Hindlimb muscle (tissue), 1 donor: Measurements from ENCODE around the gene PSMB5. TPM values are rescaled to one million over a fixed set of nuclear protein-coding genes. Genes with fewer than 3 reads are reported as not detected.
"Not testable (repeated sequence)": the region's sequence is repeated elsewhere in the genome, so short reads cannot be mapped to it uniquely, and the experiment has no call there.

Source experiments
- DNase-seq: peaks from one replicate; pipeline ENCODE4 v3.0.0-alpha.2; 2013
- polyA plus RNA-seq: library from polyadenylated mRNA; unstranded; fragments of 120-200 nt; gene quantifications from one replicate; pipeline ENCODE4 v1.2.1, GENCODE V29; 2013; ENCODE audit not compliant: insufficient read length

Gene PSMB5
- polyA plus RNA-seq, 1 donor, result 228 TPM

DNA sequence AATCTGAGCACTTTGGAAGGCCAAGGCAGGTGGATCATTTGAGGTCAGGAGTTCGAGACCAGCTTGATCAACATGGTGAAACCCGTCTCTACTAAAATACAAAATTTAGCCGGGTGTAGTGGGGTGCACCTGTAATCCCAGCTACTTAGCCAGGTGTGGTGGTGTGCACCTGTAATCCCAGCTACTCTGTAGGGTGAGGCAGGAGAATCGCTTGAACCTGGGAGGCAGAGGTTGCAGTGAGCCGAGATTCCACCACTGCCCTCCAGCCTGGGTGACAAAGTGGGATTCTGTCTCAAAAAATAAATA is 21.0 kb downstream of the PSMB5 start:
- not testable (repeated sequence) for DNase-seq

DNA sequence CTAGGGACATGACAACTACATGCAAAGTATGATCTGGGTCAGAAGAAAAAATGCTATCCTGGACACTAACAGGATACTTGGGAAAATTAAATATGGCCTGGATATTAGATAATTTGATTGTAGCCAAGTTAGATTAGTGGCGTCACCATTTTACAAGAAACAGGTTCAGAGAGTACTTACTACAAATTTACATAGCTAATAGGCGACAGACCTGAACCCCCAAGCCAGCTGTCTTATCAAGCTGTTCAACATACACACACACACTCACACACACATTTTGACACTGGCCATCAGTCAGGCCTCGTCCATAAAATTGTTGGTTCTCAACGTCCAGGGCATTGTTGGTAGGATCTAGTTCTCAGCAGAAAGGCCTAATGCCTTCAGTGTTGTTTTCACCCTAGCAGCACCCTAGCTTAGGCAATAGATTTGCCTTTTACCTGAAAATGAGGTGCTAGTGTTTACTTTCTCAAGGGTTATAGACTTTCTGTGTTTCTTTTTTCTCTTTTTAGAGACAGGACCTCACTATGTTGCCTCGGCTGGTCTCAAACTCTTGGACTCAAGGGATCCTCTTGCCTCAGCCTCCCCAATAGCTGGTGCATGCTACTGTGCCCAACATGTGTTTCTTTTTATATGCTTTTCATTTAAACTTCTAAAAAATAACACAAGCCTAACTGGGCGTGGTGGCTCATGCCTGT is 21.5 kb downstream of the PSMB5 start:
- DNase-seq, result no peak

DNA sequence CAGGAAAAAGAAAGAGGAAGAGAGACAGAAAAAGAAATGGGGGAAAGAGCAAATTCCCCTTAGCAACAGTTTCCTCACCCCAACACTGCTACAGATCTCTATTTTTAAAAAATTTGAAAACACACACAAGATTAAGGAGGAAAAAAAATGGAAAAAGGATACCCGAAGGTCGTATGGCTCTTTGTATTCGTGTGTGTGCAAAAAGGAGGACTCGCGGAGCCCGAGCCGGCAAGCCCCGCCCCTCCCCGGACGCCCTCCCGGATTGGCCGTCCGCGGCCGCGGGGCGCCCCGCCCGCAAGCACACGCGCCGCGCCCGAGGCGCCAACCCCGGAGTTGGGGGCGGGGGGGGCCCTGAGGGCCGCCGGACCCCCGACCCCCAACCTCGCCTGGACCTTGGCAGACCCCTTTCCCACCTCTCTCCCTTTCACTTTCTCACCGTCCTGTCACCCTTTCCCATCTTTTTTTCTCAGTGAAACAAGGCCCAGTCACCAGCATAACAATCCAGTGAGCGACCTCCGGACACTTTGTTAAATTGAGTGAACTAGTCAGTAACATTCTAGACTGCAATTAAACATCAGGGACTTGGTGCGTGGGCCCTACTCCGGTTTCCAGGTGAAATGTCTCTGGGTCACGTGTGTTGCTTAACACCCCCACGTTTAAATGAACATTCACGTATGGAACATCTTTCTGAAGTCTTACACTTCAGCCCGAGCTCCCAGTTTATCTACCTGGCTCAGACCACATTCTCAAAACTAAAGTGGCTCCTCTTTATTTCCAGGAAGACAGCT is 24.6 kb downstream of the PSMB5 start, which contains the start of gene C14orf93:
Gene C14orf93 (minus strand): TSS at position 205 of the 788 bp plus-strand sequence. CDS start 11,120 bp downstream, outside the sequence.
- DNase-seq, result peak; percentile 87

DNA sequence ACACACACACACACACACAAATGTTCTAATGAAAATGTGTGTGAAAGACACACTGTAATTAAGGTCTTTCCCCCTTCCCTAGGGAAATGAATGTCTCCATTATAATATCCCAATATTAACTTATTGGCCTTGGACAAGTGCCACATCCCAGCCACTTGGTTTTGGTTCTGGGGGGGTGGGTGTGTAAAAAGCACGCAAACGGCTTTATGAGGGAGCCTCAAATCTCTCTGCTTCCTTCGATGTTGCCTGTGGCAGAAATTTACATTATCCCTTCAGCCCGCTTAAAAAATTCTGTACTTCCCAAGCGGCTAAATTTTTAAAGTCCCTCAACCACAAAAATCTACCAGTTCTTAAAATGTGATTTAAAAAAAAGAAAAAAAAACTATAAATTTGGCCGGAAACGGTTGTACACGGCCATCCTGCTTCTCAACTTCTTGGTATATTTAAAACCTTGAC is 25.2 kb downstream of the PSMB5 start:
- DNase-seq, result no peak

DNA sequence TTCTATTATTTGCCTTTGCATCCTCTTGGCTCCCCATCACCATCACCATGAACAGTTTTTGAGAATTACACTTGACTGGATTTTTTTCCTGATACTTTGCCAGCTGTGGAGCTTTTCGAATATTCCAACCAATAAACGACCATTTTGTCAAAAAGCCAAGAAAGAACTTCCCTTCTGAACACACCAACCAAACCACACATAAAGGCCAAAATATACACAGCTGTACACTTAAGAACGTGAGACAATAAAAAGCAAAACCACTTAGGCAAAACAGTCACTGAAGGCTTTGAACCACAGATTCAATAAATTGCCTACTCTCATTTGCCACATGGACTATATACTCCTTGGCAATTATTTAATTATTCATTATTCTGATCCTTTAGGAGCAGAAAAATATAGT is 25.9 kb downstream of the PSMB5 start:
- DNase-seq, result no peak

DNA sequence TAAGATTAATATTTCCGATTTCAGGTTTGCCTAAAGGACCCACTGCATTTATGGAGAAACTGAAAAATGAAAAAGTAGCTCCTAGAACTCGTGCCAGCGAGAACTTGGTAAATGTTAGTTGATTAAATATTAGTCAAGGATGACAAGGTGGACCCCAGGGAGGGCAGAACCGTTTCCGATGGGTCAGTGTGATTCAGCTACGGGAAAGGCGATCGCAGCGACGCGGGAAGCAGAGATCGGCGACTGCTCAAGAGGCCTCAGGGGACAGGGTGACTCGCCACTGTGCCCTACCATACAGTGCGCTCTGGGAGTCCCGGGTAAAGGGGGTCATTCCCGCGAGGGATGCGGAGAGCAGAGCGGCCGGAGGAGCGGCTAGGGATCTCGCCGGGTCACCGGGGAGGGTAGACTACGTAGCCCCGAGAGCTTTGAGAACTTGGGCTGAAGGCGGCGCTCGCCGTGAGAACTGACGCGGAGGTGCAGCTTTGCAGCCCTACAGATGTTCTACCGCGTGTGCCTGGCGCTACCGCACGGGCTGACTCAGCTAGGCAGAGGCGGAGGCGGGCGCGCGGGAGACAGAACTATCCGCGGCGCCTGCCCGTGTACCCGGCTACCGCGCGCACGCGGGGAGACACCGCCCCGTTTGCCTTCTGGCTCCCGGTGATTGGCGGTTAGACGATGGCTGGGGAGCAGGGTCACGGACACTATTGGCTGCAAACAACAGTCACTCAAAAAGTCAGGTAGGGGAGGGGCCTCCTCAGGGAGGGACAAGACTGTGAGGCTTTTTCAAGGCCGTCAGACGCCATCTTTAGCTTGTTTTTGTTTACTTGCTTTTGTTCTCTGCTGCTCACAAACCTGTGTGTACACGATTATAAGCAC is 27.9 kb downstream of the PSMB5 start:
- peak; percentile 97 for DNase-seq

DNA sequence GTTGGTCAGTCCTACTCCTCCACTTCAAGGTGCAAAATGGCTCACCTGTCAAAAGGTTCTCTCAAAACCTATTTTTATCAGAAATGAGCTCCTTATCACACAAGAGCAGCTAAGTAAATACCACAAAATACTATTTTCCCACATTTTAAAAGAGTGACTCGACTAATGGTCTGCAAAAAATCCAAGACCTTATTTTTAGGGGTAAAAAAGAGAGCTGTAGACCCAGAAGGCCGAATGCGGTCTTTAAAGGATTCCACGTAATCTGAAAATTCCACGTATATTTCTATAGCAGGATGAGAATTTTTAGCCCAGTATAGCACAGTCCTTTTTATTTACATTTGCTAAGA is 28.5 kb downstream of the PSMB5 start:
- no peak for DNase-seq

DNA sequence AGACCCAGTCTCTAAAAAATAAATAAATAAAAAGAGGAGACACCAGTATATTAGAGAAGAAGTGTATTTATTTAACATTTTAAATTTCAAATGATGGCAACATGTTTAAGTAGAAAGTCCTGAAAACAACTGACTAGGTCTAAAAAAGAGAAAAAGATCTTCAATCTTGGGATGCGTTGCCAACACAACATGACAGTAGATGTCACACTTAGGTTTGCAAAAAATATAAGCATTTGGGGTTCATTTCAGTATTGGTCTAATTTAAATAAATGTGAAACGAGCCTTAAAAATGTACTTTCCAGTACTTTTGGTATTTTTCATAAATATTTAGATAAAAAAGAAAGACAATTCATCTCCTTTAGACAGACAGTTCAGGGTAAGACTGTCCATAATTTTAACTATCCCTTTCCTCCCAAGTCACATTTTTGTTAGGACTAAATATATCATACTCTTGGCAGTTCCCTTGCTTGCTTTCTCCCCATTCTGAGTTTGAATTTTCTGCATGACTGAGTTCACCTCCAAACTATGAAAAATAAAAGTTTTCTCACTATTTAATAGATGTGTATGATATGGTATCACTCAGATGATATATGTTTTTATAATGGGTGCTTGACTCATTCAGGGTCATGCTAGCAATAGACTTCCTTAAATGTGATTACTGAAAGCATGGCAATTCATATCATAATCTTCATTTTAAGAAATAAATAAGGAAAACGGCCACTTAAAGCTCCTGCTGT is 29.1 kb downstream of the PSMB5 start:
- DNase-seq, result no peak

DNA sequence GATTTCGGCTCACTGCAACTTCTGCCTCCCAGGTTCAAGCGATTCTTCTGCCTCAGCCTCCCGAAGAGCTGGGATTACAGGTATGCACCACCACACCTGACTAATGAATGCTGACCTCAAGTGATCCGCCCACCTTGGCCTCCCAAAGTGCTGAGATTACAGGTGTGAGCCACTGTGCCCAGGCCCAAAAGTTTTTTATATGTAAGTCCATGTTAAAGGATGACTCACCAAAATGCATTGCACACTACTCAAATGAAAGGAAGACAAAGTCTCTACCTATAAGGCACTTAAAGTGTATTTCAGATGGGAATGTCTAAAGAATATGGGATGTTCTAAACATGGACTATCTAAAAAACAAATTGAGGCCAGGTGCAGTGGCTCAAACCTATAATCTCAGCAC is 30.4 kb downstream of the PSMB5 start:
- not testable (repeated sequence) for DNase-seq

DNA sequence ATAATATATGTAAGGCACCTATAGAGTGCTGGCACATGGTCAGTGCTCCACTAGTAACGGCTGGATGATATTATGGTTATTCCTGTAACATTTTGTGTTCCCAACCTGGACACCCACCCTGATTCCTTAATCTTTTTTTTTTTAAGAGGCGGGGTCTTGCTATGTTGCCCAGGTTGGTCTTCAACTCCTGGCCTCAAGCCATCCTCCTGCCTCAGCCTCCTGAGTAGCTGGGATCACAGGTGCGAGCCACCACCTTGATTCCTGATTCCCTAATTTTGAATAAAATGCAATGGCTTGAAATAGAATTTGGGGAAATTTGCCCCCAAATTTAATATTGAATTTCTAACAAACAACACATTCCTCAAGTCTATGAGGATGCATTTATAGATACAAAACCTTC is 32.1 kb downstream of the PSMB5 start:
- no peak for DNase-seq

DNA sequence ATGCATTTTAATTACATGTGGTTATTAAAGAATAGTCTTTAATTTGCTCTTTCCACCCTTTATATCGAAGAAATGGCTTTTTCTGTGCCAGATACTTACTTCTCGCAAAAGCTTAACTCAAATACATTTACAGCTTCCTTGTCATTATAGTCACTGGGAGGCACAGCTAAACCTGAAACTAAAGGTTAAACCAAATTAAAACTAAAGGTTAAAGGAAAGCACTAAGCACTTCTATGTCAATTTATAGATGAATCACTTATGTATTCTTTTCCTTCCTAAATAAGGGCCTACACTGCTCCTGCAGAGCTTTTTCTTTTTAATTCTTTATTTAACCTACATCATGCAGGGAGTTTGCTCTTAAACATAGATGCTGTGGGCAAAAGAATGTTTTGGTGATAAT is 33.8 kb downstream of the PSMB5 start:
- no peak for DNase-seq

DNA sequence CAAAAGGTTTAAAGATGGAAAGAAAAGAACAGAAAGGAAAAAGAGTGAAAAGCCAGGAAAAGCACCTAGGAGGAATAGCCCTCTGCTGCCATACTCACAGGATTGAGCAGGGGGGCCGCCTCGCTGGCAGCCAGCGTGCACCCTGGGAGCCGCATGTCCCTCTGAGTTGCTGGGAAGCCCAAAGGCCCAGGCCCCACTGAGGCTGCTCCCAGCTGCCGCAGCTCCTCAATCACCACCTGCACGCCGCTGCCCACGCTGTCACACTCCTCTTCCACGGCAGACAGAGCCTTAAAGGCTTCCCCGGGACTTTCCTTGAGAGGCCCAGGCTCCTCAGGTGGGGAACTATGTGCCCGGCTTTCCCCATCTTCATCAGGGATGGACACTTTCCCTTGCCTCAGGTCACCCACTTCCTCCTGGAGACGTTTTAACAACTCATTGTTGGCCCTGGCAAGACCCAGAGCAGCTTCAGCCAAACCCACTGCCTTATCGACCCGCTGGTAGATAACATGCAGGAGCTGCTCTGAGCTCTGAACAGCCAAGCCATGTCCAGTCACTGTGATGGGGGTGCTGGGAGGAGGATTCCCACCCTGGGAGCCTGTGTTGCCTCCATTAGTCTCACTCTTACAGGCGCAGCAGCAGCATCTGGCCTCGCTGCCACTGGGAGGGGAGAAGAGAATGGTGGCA is 36.2 kb downstream of the PSMB5 start:
- DNase-seq, result no peak

DNA sequence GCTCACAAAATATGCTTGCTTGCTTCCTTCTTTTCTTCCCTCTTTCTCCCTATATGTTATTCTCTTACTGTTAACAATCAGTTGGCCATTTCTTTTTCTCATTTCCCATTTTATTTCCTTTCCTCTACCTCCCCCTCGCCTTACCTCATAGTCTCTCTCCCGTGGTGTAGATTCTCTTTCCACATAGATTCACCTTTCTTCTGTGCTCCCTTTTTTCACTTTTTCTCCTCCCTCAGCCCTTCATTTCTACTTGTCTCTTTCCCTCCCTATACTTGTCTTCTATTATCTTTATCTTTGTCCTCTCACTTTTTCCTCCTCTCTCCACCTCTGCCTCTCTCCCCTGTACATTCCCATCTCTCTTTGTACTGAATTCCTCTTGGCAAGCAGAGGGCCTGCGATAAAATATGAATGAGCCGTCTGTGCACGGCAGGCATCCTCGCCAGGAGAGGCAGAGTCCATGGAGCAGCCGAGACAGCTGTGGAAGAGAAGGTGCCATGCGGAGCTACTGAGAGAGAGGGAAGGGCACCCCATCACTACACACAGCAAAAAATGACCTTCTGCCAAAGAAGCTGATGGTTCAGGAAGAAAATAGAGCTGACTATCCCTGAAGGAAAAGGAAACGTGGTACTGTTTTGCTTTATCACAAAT is 36.9 kb downstream of the PSMB5 start:
- no peak for DNase-seq

DNA sequence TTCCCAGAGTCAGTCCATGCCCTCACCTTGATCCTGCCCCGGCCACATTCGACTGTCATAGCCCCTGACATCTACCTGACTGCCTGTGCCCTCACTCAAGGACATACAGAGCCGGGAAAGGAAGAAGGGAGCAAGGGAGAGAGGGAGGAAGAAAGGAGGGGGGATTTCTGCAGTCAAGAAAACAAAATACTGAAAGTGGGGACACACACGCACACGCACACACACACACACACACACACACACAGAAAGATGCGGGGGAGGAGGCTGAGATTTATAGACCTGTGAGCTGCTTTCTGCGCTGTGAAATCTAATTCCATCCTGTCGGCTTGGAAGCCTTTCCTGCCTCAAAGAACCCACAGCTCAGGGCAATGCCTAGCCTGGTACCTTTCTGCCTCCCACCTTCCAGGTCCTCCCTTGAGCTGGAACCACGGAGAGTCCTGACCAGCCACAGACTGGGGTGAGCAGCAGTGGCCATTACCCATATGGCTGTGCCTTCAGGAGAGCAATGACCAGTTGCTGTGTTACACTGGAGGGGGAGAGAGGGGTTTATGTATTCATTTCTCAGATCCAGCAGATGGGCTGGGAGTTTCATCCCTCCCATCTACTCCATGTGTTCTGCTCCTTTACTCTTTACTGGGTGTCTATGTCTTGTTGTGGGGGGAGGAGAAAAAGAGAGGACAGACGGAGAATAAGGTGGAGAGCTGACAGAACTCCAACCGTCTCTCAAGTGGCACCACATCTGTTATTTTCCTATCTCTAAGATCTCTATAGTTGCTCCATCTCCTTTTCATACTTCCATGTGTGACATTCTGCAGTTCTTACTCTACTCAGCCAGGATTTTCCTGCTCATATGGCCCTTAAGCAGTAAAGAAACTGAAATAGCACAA is 37.7 kb downstream of the PSMB5 start:
- DNase-seq, result no peak

DNA sequence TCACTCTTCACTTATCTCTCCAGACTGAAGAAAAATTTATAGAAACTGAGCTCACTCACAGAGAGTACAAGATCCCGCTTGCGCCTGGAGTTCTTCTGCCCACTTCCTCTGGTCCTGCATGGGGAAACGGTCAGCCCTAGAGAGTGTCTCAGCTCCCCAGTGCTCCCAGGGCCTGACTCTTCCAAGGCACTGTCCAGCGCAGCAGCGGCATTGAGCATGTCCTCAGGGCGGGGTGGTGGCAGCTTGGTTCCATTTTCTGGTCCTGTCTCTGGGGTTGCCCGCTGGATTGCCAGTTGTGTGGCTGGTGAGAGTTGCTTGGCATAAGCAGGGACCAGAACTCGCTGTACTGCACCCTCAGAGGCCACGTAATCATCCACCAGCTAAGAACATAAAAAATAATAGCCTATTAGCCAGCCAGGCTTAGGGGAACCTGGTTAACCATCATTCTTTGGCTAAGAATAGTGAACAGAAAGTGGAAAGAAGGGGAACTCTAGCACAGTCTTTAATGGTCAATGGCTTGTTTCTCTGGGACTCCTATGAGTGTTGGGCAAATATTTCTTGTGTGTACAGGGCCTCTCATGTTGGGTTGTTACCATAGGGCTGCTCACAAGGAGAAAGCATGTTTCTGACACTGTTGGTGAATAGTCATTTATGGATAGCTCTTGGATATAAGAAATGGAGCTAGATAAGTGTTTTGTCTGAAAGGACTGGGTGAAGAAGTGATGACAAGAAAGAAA is 38.6 kb downstream of the PSMB5 start:
- DNase-seq, result no peak

DNA sequence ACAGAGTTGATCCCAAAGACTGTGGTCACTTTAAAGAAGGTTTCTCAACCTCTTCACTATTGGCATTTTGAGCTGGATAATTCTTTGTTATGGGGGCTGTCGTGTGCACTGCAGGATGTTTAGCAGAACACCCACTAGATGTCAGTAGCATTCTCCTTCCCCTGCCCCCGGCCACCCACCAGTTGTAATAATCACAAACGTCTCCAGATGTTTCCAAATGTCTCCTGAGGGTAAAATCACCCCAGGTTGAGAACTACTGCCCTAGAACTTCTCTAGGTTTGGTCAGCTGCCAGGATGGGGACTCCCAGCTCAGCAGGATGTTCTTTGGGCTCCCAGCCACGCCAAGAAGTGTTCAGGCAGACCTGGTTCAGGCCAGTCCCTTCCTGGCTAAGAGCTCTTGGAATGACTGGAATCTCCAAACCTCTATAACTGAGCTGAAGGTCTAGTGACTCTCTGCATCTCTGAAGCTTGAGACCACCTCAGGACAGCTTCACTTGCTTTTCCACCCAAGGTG is 39.9 kb downstream of the PSMB5 start:
- DNase-seq, result no peak

DNA sequence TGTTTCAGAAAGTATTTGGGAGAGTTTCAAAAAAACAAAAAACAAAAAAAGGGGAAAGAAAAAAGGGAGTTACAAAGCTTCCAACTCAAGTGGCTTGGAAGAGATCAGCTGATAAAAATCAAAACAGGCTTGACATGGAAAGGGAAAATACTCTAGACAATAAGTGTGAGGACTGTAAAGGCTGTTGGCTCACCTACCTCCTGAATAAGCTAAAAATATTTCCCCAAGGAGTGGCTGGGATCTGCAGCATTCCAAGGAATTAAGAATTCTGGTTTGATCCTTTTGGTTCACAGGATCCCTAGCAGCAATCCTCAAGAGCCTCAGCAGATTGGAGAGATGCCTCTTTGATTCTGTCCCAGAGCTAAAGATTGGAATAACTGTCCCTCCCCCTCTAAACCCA is 41.2 kb downstream of the PSMB5 start:
- no peak for DNase-seq

DNA sequence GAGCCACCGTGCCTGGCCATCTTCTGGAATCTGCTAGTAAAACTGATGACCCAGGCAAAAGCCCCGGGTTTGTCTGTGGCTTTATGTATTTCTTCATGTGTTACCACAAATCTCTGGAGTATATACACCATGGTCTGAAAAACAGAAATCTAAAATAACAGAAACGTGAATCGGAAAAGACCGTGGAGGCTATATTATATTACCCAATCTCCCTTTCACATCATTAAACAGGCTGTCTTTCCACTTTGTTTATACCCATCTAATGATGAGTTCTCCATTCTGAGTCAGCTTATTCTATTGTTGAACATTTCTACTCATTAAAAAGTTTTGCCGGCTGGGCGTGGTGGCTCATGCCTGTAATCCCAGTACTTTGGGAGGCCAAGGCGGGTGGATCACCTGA is 42.8 kb downstream of the PSMB5 start:
- no peak for DNase-seq

DNA sequence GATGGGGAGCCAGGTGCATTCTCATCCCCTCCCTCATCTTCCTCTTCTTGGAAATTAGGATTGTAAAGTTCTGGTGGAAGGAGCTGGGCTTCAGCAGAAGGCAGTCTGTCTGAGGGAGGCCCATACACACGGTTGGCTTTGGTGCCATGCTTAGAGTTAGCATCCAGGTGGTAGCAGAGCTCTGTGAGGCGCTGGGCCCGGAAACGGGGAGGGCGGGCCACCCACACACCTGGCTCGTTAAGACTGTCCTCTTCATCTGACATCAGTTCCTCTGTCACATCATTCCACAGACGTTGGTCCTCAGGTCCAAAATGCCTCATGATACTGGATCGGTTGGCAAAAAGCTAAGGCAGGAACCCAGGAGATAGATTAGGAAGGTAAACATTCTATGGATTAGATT is 47.4 kb downstream of the PSMB5 start:
- no peak for DNase-seq
